ENCODE measurements around the gene HOOK2. TPM values are rescaled to one million over a fixed set of nuclear protein-coding genes. Genes with fewer than 3 reads are reported as not detected.

The HOOK2 gene
- total and polyA plus RNA-seq, 2 of the 13 experiments (the other 11 are each of a cell fraction or from before 2014, with no cell fraction given), result 9.2 to 12.9 TPM

DNA sequence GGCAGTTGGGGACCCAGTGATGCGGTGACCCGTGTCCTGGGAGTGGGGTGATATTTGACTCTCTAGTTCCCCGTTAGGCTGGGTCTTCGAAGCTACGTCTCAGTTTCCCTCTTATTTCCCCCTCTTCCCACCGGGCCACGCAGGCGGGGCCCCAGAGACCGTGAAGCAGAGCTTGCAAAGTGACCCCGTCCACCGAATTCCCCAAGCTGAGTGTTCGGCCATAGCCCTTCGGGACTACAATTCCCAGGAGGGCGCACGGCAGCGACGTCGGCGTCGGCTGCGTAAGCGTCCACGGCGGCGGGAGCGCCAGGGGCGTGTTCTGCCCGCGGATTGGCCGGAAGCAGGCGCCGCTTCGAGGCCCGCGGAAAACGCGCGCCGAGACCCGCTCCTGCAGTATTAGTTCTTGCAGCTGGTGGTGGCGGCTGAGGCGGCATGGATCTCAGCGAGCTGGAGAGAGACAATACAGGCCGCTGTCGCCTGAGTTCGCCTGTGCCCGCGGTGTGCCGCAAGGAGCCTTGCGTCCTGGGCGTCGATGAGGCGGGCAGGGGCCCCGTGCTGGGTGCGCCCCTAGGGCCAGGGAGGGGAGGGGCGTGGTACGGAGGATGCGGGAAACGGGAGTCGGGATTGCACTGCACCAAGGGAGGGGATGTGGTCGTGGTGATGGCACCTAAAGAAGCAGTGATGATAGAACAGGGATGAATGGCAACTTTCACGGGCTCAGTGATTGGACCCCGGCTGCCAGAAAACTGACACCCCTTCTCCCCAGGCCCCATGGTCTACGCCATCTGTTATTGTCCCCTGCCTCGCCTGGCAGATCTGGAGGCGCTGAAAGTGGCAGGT is 31.1 kb upstream of the HOOK2 start, which contains the start of gene RNASEH2A (continued):
- TF ChIP-seq PITX1 (CRISPR knock-in tag; IDR thresholded peaks at IDR 0.05), result peak; percentile 42; the same call in 1 of the 2 replicates
- TF ChIP-seq, protein P1, sequence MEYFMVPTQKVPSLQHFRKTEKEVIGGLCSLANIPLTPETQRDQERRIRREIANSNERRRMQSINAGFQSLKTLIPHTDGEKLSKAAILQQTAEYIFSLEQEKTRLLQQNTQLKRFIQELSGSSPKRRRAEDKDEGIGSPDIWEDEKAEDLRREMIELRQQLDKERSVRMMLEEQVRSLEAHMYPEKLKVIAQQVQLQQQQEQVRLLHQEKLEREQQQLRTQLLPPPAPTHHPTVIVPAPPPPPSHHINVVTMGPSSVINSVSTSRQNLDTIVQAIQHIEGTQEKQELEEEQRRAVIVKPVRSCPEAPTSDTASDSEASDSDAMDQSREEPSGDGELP (IDR thresholded peaks at IDR 0.05; ENCODE audit: borderline replicate concordance, low read depth), result 0 out of 2 replicates have a peak, but pooled peaks have one; percentile 60
- TF ChIP-seq EHMT2 (IDR thresholded peaks at IDR 0.05; ENCODE audit: borderline replicate concordance, low read depth, low read length), result no peak
- TF ChIP-seq HNF4G (IDR thresholded peaks at IDR 0.05; ENCODE audit: borderline replicate concordance, low read depth, low read length), result no peak
- no peak for TF ChIP-seq HNF4G (CRISPR knock-in tag; IDR thresholded peaks at IDR 0.05; ENCODE audit: borderline replicate concordance, low read depth)
- TF ChIP-seq, protein P2, sequence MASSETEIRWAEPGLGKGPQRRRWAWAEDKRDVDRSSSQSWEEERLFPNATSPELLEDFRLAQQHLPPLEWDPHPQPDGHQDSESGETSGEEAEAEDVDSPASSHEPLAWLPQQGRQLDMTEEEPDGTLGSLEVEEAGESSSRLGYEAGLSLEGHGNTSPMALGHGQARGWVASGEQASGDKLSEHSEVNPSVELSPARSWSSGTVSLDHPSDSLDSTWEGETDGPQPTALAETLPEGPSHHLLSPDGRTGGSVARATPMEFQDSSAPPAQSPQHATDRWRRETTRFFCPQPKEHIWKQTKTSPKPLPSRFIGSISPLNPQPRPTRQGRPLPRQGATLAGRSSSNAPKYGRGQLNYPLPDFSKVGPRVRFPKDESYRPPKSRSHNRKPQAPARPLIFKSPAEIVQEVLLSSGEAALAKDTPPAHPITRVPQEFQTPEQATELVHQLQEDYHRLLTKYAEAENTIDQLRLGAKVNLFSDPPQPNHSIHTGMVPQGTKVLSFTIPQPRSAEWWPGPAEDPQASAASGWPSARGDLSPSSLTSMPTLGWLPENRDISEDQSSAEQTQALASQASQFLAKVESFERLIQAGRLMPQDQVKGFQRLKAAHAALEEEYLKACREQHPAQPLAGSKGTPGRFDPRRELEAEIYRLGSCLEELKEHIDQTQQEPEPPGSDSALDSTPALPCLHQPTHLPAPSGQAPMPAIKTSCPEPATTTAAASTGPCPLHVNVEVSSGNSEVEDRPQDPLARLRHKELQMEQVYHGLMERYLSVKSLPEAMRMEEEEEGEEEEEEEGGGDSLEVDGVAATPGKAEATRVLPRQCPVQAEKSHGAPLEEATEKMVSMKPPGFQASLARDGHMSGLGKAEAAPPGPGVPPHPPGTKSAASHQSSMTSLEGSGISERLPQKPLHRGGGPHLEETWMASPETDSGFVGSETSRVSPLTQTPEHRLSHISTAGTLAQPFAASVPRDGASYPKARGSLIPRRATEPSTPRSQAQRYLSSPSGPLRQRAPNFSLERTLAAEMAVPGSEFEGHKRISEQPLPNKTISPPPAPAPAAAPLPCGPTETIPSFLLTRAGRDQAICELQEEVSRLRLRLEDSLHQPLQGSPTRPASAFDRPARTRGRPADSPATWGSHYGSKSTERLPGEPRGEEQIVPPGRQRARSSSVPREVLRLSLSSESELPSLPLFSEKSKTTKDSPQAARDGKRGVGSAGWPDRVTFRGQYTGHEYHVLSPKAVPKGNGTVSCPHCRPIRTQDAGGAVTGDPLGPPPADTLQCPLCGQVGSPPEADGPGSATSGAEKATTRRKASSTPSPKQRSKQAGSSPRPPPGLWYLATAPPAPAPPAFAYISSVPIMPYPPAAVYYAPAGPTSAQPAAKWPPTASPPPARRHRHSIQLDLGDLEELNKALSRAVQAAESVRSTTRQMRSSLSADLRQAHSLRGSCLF (CRISPR knock-in tag; IDR thresholded peaks at IDR 0.05; ENCODE audit: borderline replicate concordance), result peak; percentile 81; the same call in 1 of the 2 replicates
- no peak for TF ChIP-seq ZNF253 (CRISPR knock-in tag; IDR thresholded peaks at IDR 0.05; ENCODE audit: borderline replicate concordance)
- no peak for TF ChIP-seq ZNF282 (IDR thresholded peaks at IDR 0.05; ENCODE audit: partially characterized antibody)
- peak; percentile 89; the same call in 1 of the 2 replicates for TF ChIP-seq ZNF343 (CRISPR knock-in tag; IDR thresholded peaks at IDR 0.05)
- peak; percentile 27; the same call in 1 of the 2 replicates for TF ChIP-seq ZMYM4 (CRISPR knock-in tag; IDR thresholded peaks at IDR 0.05)
- TF ChIP-seq ZNF124 (CRISPR knock-in tag; IDR thresholded peaks at IDR 0.05), result peak; percentile 43; the same call in 1 of the 2 replicates
- TF ChIP-seq PBX3 (CRISPR knock-in tag; IDR thresholded peaks at IDR 0.05; ENCODE audit: borderline replicate concordance), result no peak; the same call in 1 of the 2 replicates
- TF ChIP-seq ZSCAN31 (CRISPR knock-in tag; IDR thresholded peaks at IDR 0.05; ENCODE audit: low read depth), result peak; percentile 65; the same call in 1 of the 2 replicates
- TF ChIP-seq ZNF251 (CRISPR knock-in tag; IDR thresholded peaks at IDR 0.05), result no peak
- peak; percentile 61; the same call in 1 of the 2 replicates for TF ChIP-seq RXRA (CRISPR knock-in tag; IDR thresholded peaks at IDR 0.05)
- TF ChIP-seq ONECUT2 (CRISPR knock-in tag; IDR thresholded peaks at IDR 0.05), result peak; percentile 12; the same call in 1 of the 2 replicates
- no peak for TF ChIP-seq GATA4 (IDR thresholded peaks at IDR 0.05; ENCODE audit: borderline replicate concordance, low read depth)
- TF ChIP-seq, protein P3, sequence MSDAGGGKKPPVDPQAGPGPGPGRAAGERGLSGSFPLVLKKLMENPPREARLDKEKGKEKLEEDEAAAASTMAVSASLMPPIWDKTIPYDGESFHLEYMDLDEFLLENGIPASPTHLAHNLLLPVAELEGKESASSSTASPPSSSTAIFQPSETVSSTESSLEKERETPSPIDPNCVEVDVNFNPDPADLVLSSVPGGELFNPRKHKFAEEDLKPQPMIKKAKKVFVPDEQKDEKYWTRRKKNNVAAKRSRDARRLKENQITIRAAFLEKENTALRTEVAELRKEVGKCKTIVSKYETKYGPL (CRISPR knock-in tag; IDR thresholded peaks at IDR 0.05), result no peak
- TF ChIP-seq HMG20A (CRISPR knock-in tag; IDR thresholded peaks at IDR 0.05; ENCODE audit: borderline replicate concordance), result no peak
- TF ChIP-seq ZNF747 (CRISPR knock-in tag; IDR thresholded peaks at IDR 0.05; ENCODE audit: borderline replicate concordance), result peak; percentile 47; the same call in 1 of the 2 replicates

All from HepG2 (cell line).